Right lobe of liver (tissue), 6 donors: Measurements from ENCODE around the gene RHOT1. TPM values are rescaled to one million over a fixed set of nuclear protein-coding genes. Genes with fewer than 3 reads are reported as not detected.

Source experiments
- ATAC-seq, 4 donors: fragments of 200-7000 bp; cut with Tn5 transposase; one replicate each; pipeline ENCODE4 v1.9.1; 2020; ENCODE audit warnings: mild to moderate bottlenecking in 4 of 4, moderate library complexity in 4 of 4
- DNase-seq, 3 donors: peaks; one replicate each; pipeline ENCODE4 v3.0.0-alpha.2; 2020
- H3K27ac ChIP-seq, 3 donors: fragments of 200-600 bp; one replicate each; pipeline ENCODE4 v1.8.0; 2022
- H3K27me3 ChIP-seq, 2 donors: fragments of 200-600 bp; one replicate each; pipeline ENCODE4 v1.8.0; 2022
- H3K36me3 ChIP-seq, 4 donors: fragments of 200-600 bp; sonication (generic) in 1 of 4; one replicate each; pipeline versions ENCODE4 v1.5.1 to v1.8.0; 2017 to 2022; ENCODE audit warnings: control low read depth in 1 of 4
- H3K4me1 ChIP-seq, 4 donors: fragments of 200-600 bp; sonication (generic) in 1 of 4; one replicate each; pipeline versions ENCODE4 v1.5.1 to v1.8.0; 2017 to 2022; ENCODE audit warnings: control low read depth in 1 of 4
- H3K4me3 ChIP-seq, 3 donors: fragments of 200-600 bp; one replicate each; pipeline ENCODE4 v1.8.0; 2022
- H3K9me3 ChIP-seq, 4 donors: fragments of 200-600 bp; sonication (generic) in 1 of 4; one replicate each; pipeline versions ENCODE4 v1.5.1 to v1.8.0; 2017 to 2022; ENCODE audit warnings: control low read depth in 1 of 4
- CTCF ChIP-seq, 4 donors: fragments of 200-600 bp in 3 of 4; fragments of 450-650 bp in 1 of 4; IDR thresholded peaks; one replicate each; pipeline versions ENCODE4 v1.5.1 to v1.8.0; 2016 to 2022; ENCODE audit warnings: antibody characterized with exemption in 4 of 4, mild to moderate bottlenecking in 2 of 4
- POLR2A ChIP-seq: fragments of 450-650 bp; IDR thresholded peaks from one replicate; pipeline ENCODE4 v1.6.1; 2017; ENCODE audit warnings: antibody characterized with exemption, mild to moderate bottlenecking
- WGBS: methylation state at CpG from one replicate; pipeline ENCODE4 v1.1.6; 2018; ENCODE audit warnings: low coverage, low lambda C conversion rate; ENCODE audit not compliant: insufficient coverage; ENCODE audit errors: missing lambda C conversion rate; 5-methylcytosine and 5-hydroxymethylcytosine counted together
- intact Hi-C, 2 donors: fragments of 100-400 bp; cut with DNase I; formaldehyde crosslinking; loops; one replicate each; pipeline versions ENCODE4 v1.11.2 to v1.14.1; 2022
- total RNA-seq, 6 experiments: library from RNA; depleted of rRNA in 2 of 6; stranded (reverse); fragments of >200 nt in 2 of 6; fragmentation: NEBNext Ultra II Directional in 3 of 6; extraction: Animal tissue kit (Norgen Biotek cat#: 25700) in 3 of 6; gene quantifications; one replicate each; pipeline versions ENCODE4 v1.1.0 to v1.2.4, GENCODE V29; 2016 to 2023
- donor health status: DM: no; HTN: yes; CAD: no.
- donor health status: DM: no; HTN: no; CAD: no.
- donor health status: DM: no; HTN: no; CAD: no.
- donor health status: DM: no; HTN: yes; CAD: no.
- donor health status: DM: no; HTN: yes; CAD: no.

RHOT1 gene
- total RNA-seq, 6 experiments from 2014 or later: 12.0 to 24.5 (median 14.2) TPM

GRCh38 chr17:32215696-32216095, 73.4 kb downstream of the RHOT1 start:
- H3K36me3 ChIP-seq: peaks cover 0 to 5% (median 2%) of the 10 kb centered on the region in 4 donors
- ATAC-seq (no peak), DNase-seq (no peak)
- intact Hi-C loops: no loop called here
- H3K27ac ChIP-seq: no peak overlapping the region
- TF ChIP-seq CTCF (IDR thresholded peaks at IDR 0.05) (no peak), POLR2A (no peak)
- no peaks in the 10 kb centered on the region for H3K27me3 ChIP-seq
- no peaks in the 10 kb centered on the region for H3K9me3 ChIP-seq
- no peak overlapping the region for H3K4me3 ChIP-seq
- 96% methylated on average over 3 of the region's 3 CpGs for WGBS
- H3K4me1 ChIP-seq: no peaks in the 10 kb centered on the region

- H3K27me3 ChIP-seq: no peaks in the 10 kb centered on the region
- H3K9me3 ChIP-seq: no peaks in the 10 kb centered on the region
- H3K4me3 ChIP-seq: no peak overlapping the region
- no peak for ATAC-seq
- no peaks in the 10 kb centered on the region for H3K4me1 ChIP-seq
- no peak for DNase-seq
- TF ChIP-seq CTCF (IDR thresholded peaks at IDR 0.05): no peak
- no peak overlapping the region for H3K27ac ChIP-seq
- H3K36me3 ChIP-seq: peaks cover 0 to 8% (median 0%) of the 10 kb centered on the region in 4 donors
- 71% methylated on average over 3 of the region's 3 CpGs for WGBS
- intact Hi-C loops: no loop called here
Measured at GRCh38 chr17:32222621-32223020, 80.3 kb downstream of the RHOT1 start.

- Histone ChIP-seq H3K4me1 (no peaks in the 10 kb centered on the region), H3K9me3 (no peaks in the 10 kb centered on the region), H3K36me3 (peaks cover 0 to 8% (median 0%) of the 10 kb centered on the region in 4 donors), H3K27me3 (no peaks in the 10 kb centered on the region), H3K4me3 (no peak overlapping the region), H3K27ac (no peak overlapping the region)
- TF ChIP-seq POLR2A (no peak), CTCF (IDR thresholded peaks at IDR 0.05) (no peak)
- intact Hi-C loops: no loop called here
- ATAC-seq (no peak), DNase-seq (no peak)
- 77% methylated on average over 3 of the region's 3 CpGs for whole genome bisulfite sequencing
Measured at GRCh38 chr17:32223703-32224102, 81.4 kb downstream of the RHOT1 start.

- DNase-seq (no peak), ATAC-seq (no peak)
- H3K9me3 ChIP-seq: no peaks in the 10 kb centered on the region
- no peak overlapping the region for H3K27ac ChIP-seq
- no peaks in the 10 kb centered on the region for H3K27me3 ChIP-seq
- H3K4me1 ChIP-seq: no peaks in the 10 kb centered on the region
- 89% methylated on average over 3 of the region's 3 CpGs for WGBS
- H3K4me3 ChIP-seq: no peak overlapping the region
- intact Hi-C loops: no loop called here
- TF ChIP-seq CTCF (IDR thresholded peaks at IDR 0.05): no peak
- no peak for TF ChIP-seq POLR2A
- peaks cover 0 to under 1% (median 0%) of the 10 kb centered on the region in 4 donors for H3K36me3 ChIP-seq
Measured at GRCh38 chr17:32226886-32227285, 84.6 kb downstream of the RHOT1 start.

- WGBS: 82% methylated on average over 6 of the region's 9 CpGs
- intact Hi-C loops: no loop called here
- no peak for DNase-seq
- H3K9me3 ChIP-seq: no peaks in the 10 kb centered on the region
- H3K27ac ChIP-seq: no peak overlapping the region
- H3K36me3 ChIP-seq: no peaks in the 10 kb centered on the region
- no peaks in the 10 kb centered on the region for H3K4me1 ChIP-seq
- H3K27me3 ChIP-seq: no peaks in the 10 kb centered on the region
- no peak overlapping the region for H3K4me3 ChIP-seq
- ATAC-seq: no peak
- TF ChIP-seq POLR2A (no peak), CTCF (IDR thresholded peaks at IDR 0.05) (no peak)
Measured at GRCh38 chr17:32227910-32228309, 85.6 kb downstream of the RHOT1 start.
